Activated naive CD8-positive, alpha-beta T cell treated with anti-CD3 and anti-CD28 coated beads, Interleukin-2, amount 50 U/mL, for 24 hours (primary cell): ENCODE results near the gene GRHL1.

ENCODE experiments used
- ATAC-seq: fragments of 150-1000 bp; cut with Tn5 transposase; one replicate; pipeline ENCODE4 v1.10.0; 2021
- DNase-seq: peaks from one replicate; pipeline ENCODE4 v3.0.0; 2021
- H3K27ac Mint-ChIP-seq: one replicate; pipeline ENCODE4 v1.8.0; 2021; ENCODE audit warnings: mild to moderate bottlenecking, mixed read lengths
- H3K27me3 Mint-ChIP-seq: one replicate; pipeline ENCODE4 v1.8.0; 2021; ENCODE audit warnings: mixed read lengths
- H3K36me3 Mint-ChIP-seq: one replicate; pipeline ENCODE4 v1.8.0; 2021; ENCODE audit warnings: low read depth, mixed read lengths
- H3K4me1 Mint-ChIP-seq: one replicate; pipeline ENCODE4 v1.8.0; 2021; ENCODE audit warnings: mixed read lengths
- H3K4me3 Mint-ChIP-seq: one replicate; pipeline ENCODE4 v1.8.0; 2021; ENCODE audit warnings: mild to moderate bottlenecking, moderate library complexity, mixed read lengths
- H3K9me3 Mint-ChIP-seq: one replicate; pipeline ENCODE4 v1.8.0; 2021; ENCODE audit warnings: mixed read lengths

The GRHL1 gene

DNA sequence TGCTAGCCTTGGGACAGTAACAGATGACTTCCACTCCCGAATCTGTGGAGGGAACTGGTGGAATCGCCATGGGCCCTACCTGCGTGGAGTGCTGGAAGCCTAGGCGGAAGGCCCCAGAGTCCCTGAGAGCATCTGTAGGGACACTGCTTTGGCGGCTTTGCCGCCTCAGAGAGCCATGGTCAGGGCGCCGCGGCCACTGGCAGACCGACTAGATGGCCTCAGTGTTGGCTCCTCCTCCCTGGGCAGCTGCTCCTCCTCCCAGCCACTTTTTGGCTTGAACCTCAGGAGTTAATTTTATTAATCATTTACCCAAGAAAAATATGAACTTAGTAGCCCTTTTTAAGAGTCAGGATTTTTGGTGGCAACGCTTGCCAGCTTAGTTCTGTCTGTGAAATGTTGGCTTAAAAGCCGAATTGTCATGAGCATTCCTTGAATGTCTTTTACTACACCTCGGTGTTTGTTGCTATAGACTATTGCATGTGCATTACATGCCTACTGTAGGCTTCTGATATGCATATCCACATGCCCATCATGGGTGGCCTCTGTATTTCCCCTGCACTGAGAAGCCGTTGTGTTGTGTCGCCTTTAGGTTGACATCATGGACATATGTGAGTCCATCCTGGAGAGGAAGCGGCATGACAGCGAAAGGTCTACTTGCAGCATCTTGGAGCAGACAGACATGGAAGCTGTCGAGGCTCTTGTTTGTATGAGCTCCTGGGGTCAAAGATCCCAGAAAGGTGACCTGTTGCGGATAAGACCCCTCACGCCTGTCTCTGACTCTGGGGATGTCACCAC lies 94.3 kb downstream of the GRHL1 start:
- no peak overlapping the region for H3K4me3 Mint-ChIP-seq
- peaks cover 2% of the 10 kb centered on the region for H3K36me3 Mint-ChIP-seq
- peaks cover 13% of the 10 kb centered on the region for H3K27me3 Mint-ChIP-seq
- no peak for DNase-seq
- ATAC-seq = no peak
- H3K9me3 Mint-ChIP-seq = no peaks in the 10 kb centered on the region
- no peak overlapping the region for H3K27ac Mint-ChIP-seq
- peaks cover 13% of the 10 kb centered on the region for H3K4me1 Mint-ChIP-seq

DNA sequence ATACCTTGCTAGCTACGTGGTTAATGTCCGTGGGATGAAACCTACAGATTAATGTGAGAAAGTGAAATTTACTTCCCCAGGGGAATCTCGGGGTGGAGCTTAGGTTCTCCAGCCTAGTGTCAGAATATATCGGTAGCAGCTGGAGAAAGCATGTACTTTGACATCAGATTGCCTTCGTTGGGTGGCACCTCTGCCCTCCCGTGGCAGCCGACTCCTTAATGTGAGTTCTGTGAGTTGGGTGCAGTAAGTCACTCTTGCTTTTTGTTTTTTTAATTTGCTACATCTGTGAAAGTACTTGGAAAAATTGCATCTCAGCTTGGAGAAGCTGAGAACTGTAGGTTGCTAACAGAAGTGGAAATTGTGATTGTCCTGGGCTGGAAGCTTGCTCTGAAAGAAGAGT lies 95.4 kb downstream of the GRHL1 start:
- ATAC-seq (no peak), DNase-seq (no peak)
- H3K27ac Mint-ChIP-seq = no peak overlapping the region
- H3K36me3 Mint-ChIP-seq = peaks cover 2% of the 10 kb centered on the region
- peaks cover 10% of the 10 kb centered on the region for H3K27me3 Mint-ChIP-seq
- H3K4me3 Mint-ChIP-seq = no peak overlapping the region
- H3K9me3 Mint-ChIP-seq = no peaks in the 10 kb centered on the region
- peaks cover 13% of the 10 kb centered on the region for H3K4me1 Mint-ChIP-seq

DNA sequence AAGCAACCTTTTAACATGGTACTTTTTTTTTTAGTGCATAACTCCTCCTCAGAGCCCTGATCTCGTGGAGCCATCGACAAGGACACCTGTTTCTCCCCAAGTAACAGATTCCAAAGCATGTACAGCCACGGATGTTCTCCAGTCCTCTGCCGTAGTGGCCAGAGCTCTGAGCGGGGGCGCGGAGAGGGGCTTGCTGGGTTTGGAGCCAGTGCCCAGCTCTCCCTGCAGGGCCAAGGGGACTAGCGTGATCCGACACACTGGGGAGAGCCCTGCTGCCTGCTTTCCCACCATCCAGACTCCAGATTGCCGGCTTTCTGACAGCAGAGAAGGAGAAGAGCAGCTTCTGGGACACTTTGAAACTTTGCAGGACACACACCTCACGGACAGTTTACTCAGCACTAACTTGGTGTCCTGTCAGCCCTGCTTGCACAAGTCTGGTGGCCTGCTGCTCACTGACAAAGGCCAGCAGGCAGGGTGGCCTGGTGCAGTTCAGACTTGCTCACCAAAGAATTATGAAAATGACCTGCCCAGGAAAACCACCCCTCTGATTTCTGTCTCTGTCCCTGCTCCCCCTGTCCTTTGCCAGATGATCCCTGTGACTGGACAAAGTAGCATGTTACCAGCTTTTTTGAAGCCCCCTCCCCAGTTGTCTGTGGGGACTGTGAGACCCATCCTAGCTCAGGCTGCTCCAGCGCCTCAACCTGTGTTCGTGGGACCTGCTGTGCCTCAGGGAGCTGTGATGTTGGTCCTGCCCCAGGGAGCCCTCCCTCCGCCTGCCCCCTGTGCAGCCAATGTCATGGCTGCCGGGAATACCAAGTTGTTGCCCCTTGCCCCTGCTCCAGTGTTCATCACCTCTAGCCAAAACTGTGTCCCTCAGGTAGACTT lies 96.4 kb downstream of the GRHL1 start:
- Mint-ChIP-seq H3K36me3 (peaks cover 6% of the 10 kb centered on the region), H3K9me3 (no peaks in the 10 kb centered on the region), H3K4me3 (no peak overlapping the region), H3K27me3 (peaks cover 2% of the 10 kb centered on the region), H3K4me1 (peaks cover 7% of the 10 kb centered on the region), H3K27ac (no peak overlapping the region)
- DNase-seq (no peak), ATAC-seq (no peak)

DNA sequence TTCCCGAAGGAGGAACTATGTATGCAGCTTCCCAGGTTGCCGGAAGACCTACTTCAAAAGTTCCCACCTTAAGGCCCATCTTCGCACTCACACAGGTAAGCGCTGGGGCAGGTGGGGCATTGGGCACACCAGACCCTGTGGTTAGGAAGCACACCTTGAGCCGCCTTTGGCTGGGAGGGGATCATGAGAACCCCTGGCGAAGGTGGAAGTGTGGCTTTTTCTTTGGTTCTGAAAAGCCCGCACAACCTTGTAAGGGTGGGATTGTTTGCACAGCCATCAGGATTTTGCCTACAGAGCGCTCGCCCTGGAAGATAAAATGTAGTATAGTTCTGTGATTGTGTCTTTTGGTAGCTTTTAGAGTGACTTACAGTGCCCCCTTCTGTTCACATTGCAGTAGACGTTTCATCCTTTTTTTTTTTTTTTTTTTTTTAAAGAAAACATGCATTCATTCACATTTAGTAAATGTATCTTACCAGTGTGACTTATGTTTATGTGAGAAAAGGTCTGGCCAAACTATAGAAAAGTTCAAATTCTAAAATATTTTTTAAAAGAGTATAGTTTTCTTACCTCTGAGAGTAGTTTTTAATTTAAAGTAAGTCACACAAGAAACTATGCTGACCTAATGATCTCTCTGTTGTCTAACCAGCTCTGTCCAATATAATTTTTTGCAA lies 97.1 kb downstream of the GRHL1 start:
- H3K27me3 Mint-ChIP-seq = peaks cover 1% of the 10 kb centered on the region
- no peak overlapping the region for H3K4me3 Mint-ChIP-seq
- DNase-seq = no peak
- no peaks in the 10 kb centered on the region for H3K9me3 Mint-ChIP-seq
- H3K4me1 Mint-ChIP-seq = peaks cover 6% of the 10 kb centered on the region
- no peak overlapping the region for H3K27ac Mint-ChIP-seq
- H3K36me3 Mint-ChIP-seq = peaks cover 6% of the 10 kb centered on the region
- no peak for ATAC-seq
